ENCODE measurements around the gene HOMER3.

GRCh38 chr19:18951721-18952281 lies 10.8 kb upstream of the HOMER3 start:
- TF ChIP-seq CTCF (IDR thresholded peaks at IDR 0.05) (no peak), EP300 (IDR thresholded peaks at IDR 0.05) (no peak), POLR2AphosphoS5 (IDR thresholded peaks at IDR 0.05) (no peak), POLR2A (IDR thresholded peaks at IDR 0.05) (no peak)
